Measurements from ENCODE around the gene WSB2.

Gene WSB2

DNA sequence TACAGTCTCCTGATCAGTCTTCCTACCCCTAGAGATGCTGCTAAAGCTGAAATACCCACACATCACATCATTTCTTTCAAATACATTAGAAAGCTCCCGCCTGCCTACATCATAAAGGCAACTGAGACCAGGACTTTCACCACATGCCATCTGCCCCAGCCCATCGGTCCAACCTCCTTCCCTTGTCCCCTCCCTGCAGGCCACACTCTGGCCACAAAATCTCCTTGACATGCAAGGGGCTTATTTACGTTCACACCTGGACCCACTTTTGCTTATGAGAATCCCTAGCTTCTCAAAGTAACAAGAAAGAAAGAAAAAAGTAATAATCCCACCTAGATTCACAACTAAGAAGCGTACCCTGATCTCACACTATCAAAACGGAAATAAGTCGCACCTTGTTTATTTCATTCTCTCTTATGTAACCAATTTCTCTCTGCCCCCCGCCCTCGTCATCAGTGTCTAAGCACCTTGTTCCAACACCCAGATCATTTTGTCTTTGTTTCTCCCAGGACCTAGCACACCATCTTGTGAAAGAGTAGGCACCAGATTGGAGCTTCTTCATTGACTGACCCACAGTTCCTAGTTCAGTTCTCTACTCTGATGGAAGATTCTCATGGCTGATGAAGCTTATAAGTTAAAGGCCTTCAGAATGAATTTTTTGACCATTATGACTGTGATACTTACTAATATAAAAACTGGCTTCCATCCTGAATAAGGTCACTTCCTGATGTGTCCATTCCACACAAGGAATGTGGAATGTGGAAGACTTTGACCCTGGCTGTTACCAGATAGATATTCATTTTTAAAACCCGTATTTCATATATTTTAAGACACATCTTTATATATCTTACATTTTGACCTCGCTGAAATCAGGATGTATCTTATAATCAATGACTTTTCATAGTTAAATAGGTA, 7.7 kb downstream of the WSB2 start:
- Histone ChIP-seq H4K20me1 (ENCODE audit: control insufficient read depth, insufficient read depth, low read depth, low read length) (no peaks in the 10 kb centered on the region), H3K79me2 (ENCODE audit: control insufficient read depth, low read length) (no peaks in the 10 kb centered on the region), H3F3A (ENCODE audit: control insufficient read depth, insufficient read depth) (no peaks in the 10 kb centered on the region), H3K4me3 (ENCODE audit: low read length) (no peak overlapping the region), H3K9me3 (ENCODE audit: control insufficient read depth, insufficient read depth, low read length) (no peaks in the 10 kb centered on the region), H3K4me1 (ENCODE audit: control insufficient read depth, low read length) (no peaks in the 10 kb centered on the region), H3K4me2 (ENCODE audit: low read length) (no peak overlapping the region), H3K9me2 (replicated peaks; ENCODE audit: control insufficient read depth, low read length) (no peaks in the 10 kb centered on the region), H3K27me3 (ENCODE audit: control insufficient read depth, low read length) (no peaks in the 10 kb centered on the region), H3K27ac (ENCODE audit: low read depth, low read length) (no peak overlapping the region), H3K36me3 (ENCODE audit: control insufficient read depth, low read length) (no peaks in the 10 kb centered on the region)
- no peak for TF ChIP-seq EZH2phosphoT487 (IDR thresholded peaks at IDR 0.05; ENCODE audit: borderline replicate concordance, low read length)
- TF ChIP-seq, protein P1, sequence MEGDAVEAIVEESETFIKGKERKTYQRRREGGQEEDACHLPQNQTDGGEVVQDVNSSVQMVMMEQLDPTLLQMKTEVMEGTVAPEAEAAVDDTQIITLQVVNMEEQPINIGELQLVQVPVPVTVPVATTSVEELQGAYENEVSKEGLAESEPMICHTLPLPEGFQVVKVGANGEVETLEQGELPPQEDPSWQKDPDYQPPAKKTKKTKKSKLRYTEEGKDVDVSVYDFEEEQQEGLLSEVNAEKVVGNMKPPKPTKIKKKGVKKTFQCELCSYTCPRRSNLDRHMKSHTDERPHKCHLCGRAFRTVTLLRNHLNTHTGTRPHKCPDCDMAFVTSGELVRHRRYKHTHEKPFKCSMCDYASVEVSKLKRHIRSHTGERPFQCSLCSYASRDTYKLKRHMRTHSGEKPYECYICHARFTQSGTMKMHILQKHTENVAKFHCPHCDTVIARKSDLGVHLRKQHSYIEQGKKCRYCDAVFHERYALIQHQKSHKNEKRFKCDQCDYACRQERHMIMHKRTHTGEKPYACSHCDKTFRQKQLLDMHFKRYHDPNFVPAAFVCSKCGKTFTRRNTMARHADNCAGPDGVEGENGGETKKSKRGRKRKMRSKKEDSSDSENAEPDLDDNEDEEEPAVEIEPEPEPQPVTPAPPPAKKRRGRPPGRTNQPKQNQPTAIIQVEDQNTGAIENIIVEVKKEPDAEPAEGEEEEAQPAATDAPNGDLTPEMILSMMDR (IDR thresholded peaks at IDR 0.05; ENCODE audit: low read depth, low read length, poor library complexity, severe bottlenecking) = no peak

GRCh38 chr12:118052324-118053070, 8.5 kb downstream of the WSB2 start:
- H3K4me3 ChIP-seq (ENCODE audit: low read length) = no peak overlapping the region
- H3F3A ChIP-seq (ENCODE audit: control insufficient read depth, insufficient read depth) = no peaks in the 10 kb centered on the region
- no peak overlapping the region for H3K27ac ChIP-seq (ENCODE audit: low read depth, low read length)
- H3K4me2 ChIP-seq (ENCODE audit: low read length) = no peak overlapping the region
- H3K9me2 ChIP-seq (replicated peaks; ENCODE audit: control insufficient read depth, low read length) = no peaks in the 10 kb centered on the region
- no peaks in the 10 kb centered on the region for H3K9me3 ChIP-seq (ENCODE audit: control insufficient read depth, insufficient read depth, low read length)
- H4K20me1 ChIP-seq (ENCODE audit: control insufficient read depth, insufficient read depth, low read depth, low read length) = no peaks in the 10 kb centered on the region
- TF ChIP-seq, protein P1 (IDR thresholded peaks at IDR 0.05; ENCODE audit: low read depth, low read length, poor library complexity, severe bottlenecking) = no peak
- no peak for TF ChIP-seq EZH2phosphoT487 (IDR thresholded peaks at IDR 0.05; ENCODE audit: borderline replicate concordance, low read length)
- no peaks in the 10 kb centered on the region for H3K36me3 ChIP-seq (ENCODE audit: control insufficient read depth, low read length)
- H3K79me2 ChIP-seq (ENCODE audit: control insufficient read depth, low read length) = no peaks in the 10 kb centered on the region
- no peaks in the 10 kb centered on the region for H3K27me3 ChIP-seq (ENCODE audit: control insufficient read depth, low read length)
- no peaks in the 10 kb centered on the region for H3K4me1 ChIP-seq (ENCODE audit: control insufficient read depth, low read length)

GRCh38 chr12:118050972-118051910, 9.7 kb downstream of the WSB2 start:
- H3K79me2 ChIP-seq (ENCODE audit: control insufficient read depth, low read length) = no peaks in the 10 kb centered on the region
- H3K9me3 ChIP-seq (ENCODE audit: control insufficient read depth, insufficient read depth, low read length) = no peaks in the 10 kb centered on the region
- H3K4me1 ChIP-seq (ENCODE audit: control insufficient read depth, low read length) = no peaks in the 10 kb centered on the region
- H3K27me3 ChIP-seq (ENCODE audit: control insufficient read depth, low read length) = no peaks in the 10 kb centered on the region
- no peaks in the 10 kb centered on the region for H3K36me3 ChIP-seq (ENCODE audit: control insufficient read depth, low read length)
- H3K4me3 ChIP-seq (ENCODE audit: low read length) = no peak overlapping the region
- H3F3A ChIP-seq (ENCODE audit: control insufficient read depth, insufficient read depth) = no peaks in the 10 kb centered on the region
- TF ChIP-seq, protein P1 (IDR thresholded peaks at IDR 0.05; ENCODE audit: low read depth, low read length, poor library complexity, severe bottlenecking) = no peak
- no peak for TF ChIP-seq EZH2phosphoT487 (IDR thresholded peaks at IDR 0.05; ENCODE audit: borderline replicate concordance, low read length)
- H3K27ac ChIP-seq (ENCODE audit: low read depth, low read length) = no peak overlapping the region
- no peak overlapping the region for H3K4me2 ChIP-seq (ENCODE audit: low read length)
- H3K9me2 ChIP-seq (replicated peaks; ENCODE audit: control insufficient read depth, low read length) = no peaks in the 10 kb centered on the region
- H4K20me1 ChIP-seq (ENCODE audit: control insufficient read depth, insufficient read depth, low read depth, low read length) = no peaks in the 10 kb centered on the region

Measured in DOHH2 (cell line).